Measurements from ENCODE around the gene ENTREP1.

Gene ENTREP1

GRCh38 chr9:69314547-69314946 lies 10.5 kb upstream of the ENTREP1 start:
- Histone ChIP-seq H3K4me1 (ENCODE audit: control insufficient read depth, low read length) (no peaks in the 10 kb centered on the region), H3K27me3 (ENCODE audit: control insufficient read depth, low read length) (peaks cover 6% of the 10 kb centered on the region), H4K20me1 (ENCODE audit: control insufficient read depth, insufficient read depth, low read depth, low read length) (no peaks in the 10 kb centered on the region), H3K27ac (ENCODE audit: low read depth, low read length) (no peak overlapping the region), H3K4me2 (ENCODE audit: low read length) (no peak overlapping the region), H3K9me2 (replicated peaks; ENCODE audit: control insufficient read depth, low read length) (no peaks in the 10 kb centered on the region), H3K9me3 (ENCODE audit: control insufficient read depth, insufficient read depth, low read length) (peaks cover 20% of the 10 kb centered on the region), H3K79me2 (ENCODE audit: control insufficient read depth, low read length) (no peaks in the 10 kb centered on the region), H3K4me3 (ENCODE audit: low read length) (no peak overlapping the region), H3K36me3 (ENCODE audit: control insufficient read depth, low read length) (no peaks in the 10 kb centered on the region), H3F3A (ENCODE audit: control insufficient read depth, insufficient read depth) (no peaks in the 10 kb centered on the region)
- TF ChIP-seq, protein P1, sequence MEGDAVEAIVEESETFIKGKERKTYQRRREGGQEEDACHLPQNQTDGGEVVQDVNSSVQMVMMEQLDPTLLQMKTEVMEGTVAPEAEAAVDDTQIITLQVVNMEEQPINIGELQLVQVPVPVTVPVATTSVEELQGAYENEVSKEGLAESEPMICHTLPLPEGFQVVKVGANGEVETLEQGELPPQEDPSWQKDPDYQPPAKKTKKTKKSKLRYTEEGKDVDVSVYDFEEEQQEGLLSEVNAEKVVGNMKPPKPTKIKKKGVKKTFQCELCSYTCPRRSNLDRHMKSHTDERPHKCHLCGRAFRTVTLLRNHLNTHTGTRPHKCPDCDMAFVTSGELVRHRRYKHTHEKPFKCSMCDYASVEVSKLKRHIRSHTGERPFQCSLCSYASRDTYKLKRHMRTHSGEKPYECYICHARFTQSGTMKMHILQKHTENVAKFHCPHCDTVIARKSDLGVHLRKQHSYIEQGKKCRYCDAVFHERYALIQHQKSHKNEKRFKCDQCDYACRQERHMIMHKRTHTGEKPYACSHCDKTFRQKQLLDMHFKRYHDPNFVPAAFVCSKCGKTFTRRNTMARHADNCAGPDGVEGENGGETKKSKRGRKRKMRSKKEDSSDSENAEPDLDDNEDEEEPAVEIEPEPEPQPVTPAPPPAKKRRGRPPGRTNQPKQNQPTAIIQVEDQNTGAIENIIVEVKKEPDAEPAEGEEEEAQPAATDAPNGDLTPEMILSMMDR (IDR thresholded peaks at IDR 0.05; ENCODE audit: low read depth, low read length, poor library complexity, severe bottlenecking): no peak
- no peak for TF ChIP-seq EZH2phosphoT487 (IDR thresholded peaks at IDR 0.05; ENCODE audit: borderline replicate concordance, low read length)

- Histone ChIP-seq H3K4me2 (ENCODE audit: low read length) (no peak overlapping the region), H3F3A (ENCODE audit: control insufficient read depth, insufficient read depth) (no peaks in the 10 kb centered on the region), H3K9me3 (ENCODE audit: control insufficient read depth, insufficient read depth, low read length) (peaks cover 19% of the 10 kb centered on the region), H3K4me1 (ENCODE audit: control insufficient read depth, low read length) (no peaks in the 10 kb centered on the region), H3K9me2 (replicated peaks; ENCODE audit: control insufficient read depth, low read length) (no peaks in the 10 kb centered on the region), H3K27me3 (ENCODE audit: control insufficient read depth, low read length) (peaks cover 9% of the 10 kb centered on the region), H3K4me3 (ENCODE audit: low read length) (no peak overlapping the region), H3K36me3 (ENCODE audit: control insufficient read depth, low read length) (no peaks in the 10 kb centered on the region), H3K79me2 (ENCODE audit: control insufficient read depth, low read length) (no peaks in the 10 kb centered on the region), H3K27ac (ENCODE audit: low read depth, low read length) (no peak overlapping the region), H4K20me1 (ENCODE audit: control insufficient read depth, insufficient read depth, low read depth, low read length) (no peaks in the 10 kb centered on the region)
- TF ChIP-seq EZH2phosphoT487 (IDR thresholded peaks at IDR 0.05; ENCODE audit: borderline replicate concordance, low read length): no peak
- TF ChIP-seq, protein P1 (IDR thresholded peaks at IDR 0.05; ENCODE audit: low read depth, low read length, poor library complexity, severe bottlenecking): no peak
Observed at GRCh38 chr9:69317081-69317480, 7.9 kb upstream of the ENTREP1 start.

GRCh38 chr9:69317894-69318293 lies 7.1 kb upstream of the ENTREP1 start:
- Histone ChIP-seq H3K4me2 (ENCODE audit: low read length) (no peak overlapping the region), H3K79me2 (ENCODE audit: control insufficient read depth, low read length) (no peaks in the 10 kb centered on the region), H3K4me1 (ENCODE audit: control insufficient read depth, low read length) (no peaks in the 10 kb centered on the region), H3K4me3 (ENCODE audit: low read length) (no peak overlapping the region), H3K9me2 (replicated peaks; ENCODE audit: control insufficient read depth, low read length) (no peaks in the 10 kb centered on the region), H3F3A (ENCODE audit: control insufficient read depth, insufficient read depth) (no peaks in the 10 kb centered on the region), H3K36me3 (ENCODE audit: control insufficient read depth, low read length) (no peaks in the 10 kb centered on the region), H4K20me1 (ENCODE audit: control insufficient read depth, insufficient read depth, low read depth, low read length) (no peaks in the 10 kb centered on the region), H3K27me3 (ENCODE audit: control insufficient read depth, low read length) (peaks cover 9% of the 10 kb centered on the region), H3K27ac (ENCODE audit: low read depth, low read length) (no peak overlapping the region), H3K9me3 (ENCODE audit: control insufficient read depth, insufficient read depth, low read length) (peaks cover 11% of the 10 kb centered on the region)
- TF ChIP-seq, protein P1 (IDR thresholded peaks at IDR 0.05; ENCODE audit: low read depth, low read length, poor library complexity, severe bottlenecking): no peak
- no peak for TF ChIP-seq EZH2phosphoT487 (IDR thresholded peaks at IDR 0.05; ENCODE audit: borderline replicate concordance, low read length)
